ENCODE data around the gene SSNA1. TPM values are rescaled to one million over a fixed set of nuclear protein-coding genes. Genes with fewer than 3 reads are reported as not detected.

The SSNA1 gene
- total RNA-seq, 4 donors from 2014 or later: 37.3 to 73.9 (median 53.5) TPM

DNA sequence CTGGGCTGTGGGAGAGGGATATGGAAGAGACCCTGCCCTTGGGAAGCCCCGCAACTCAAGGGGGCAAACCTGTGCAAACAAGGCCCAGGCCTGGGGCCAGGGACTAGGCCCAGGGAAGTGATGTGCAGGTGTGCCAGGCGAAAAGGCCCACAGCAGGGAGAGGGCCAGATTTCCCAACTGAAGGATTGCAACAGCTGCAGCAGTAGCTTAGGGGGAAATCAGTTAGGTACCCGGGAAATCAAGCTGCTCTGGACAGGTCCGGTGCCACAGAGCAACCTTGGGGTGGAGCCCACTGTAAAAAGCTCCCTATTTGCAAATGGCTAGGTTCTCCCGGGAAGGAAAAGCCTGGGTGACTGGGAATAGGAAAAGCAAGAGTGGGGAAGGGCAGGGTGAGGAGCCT, 39.1 kb upstream of the SSNA1 start:
- no peaks in the 10 kb centered on the region for H3K9me3 ChIP-seq
- no peak overlapping the region for H3K4me3 ChIP-seq
- H3K27me3 ChIP-seq: peaks cover 0 to 39% of the 10 kb centered on the region in 2 donors
- no peak for TF ChIP-seq POLR2A (IDR thresholded peaks at IDR 0.05)
- TF ChIP-seq EP300 (IDR thresholded peaks at IDR 0.05): no peak
- no peak for TF ChIP-seq CTCF (IDR thresholded peaks at IDR 0.05)
- no peak overlapping the region for H3K27ac ChIP-seq
- H3K4me1 ChIP-seq: no peaks in the 10 kb centered on the region
- no peak for DNase-seq (ENCODE audit: low spot score in 2 of 2)
- H3K36me3 ChIP-seq: no peaks in the 10 kb centered on the region
- 86% methylated on average over 5 of the region's 5 CpGs for WGBS, 2 donors

DNA sequence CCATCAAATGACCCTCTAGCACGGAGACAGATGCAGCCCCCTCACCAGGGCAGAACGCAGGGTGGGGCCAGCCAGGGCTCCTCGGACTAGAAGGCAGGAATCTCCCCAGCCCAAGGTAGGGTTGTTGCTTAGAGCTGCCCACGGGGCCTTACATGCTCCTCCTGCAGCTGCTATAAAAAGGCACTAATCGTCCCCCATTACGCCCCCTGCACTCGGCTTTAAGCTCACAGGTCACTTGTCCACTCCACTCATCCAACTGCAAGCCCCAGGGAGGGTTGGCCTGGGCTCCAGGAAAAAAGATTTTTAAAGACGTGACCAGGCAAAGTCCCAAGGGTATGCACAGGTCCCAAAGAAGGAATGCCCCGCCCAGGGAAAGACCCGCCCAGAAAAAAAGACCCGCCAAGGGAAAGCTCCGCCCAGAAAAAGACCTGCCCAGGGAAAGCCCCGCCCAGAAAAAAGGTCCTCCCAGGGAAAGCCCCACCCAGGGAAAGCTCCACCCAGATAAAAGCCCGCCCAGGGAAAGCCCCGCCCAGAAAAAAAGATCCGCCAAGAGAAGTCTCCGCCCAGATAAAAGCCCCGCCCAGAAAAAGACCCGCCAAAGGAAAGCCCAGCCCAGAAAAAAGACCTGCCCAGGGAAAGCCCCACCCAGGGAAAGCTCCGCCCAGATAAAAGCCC, 38.4 kb upstream of the SSNA1 start:
- no peaks in the 10 kb centered on the region for H3K9me3 ChIP-seq
- H3K27ac ChIP-seq: no peak overlapping the region
- H3K27me3 ChIP-seq: peaks cover 0 to 44% of the 10 kb centered on the region in 2 donors
- H3K4me3 ChIP-seq: no peak overlapping the region
- H3K36me3 ChIP-seq: no peaks in the 10 kb centered on the region
- TF ChIP-seq POLR2A (IDR thresholded peaks at IDR 0.05) (no peak), EP300 (IDR thresholded peaks at IDR 0.05) (no peak), CTCF (IDR thresholded peaks at IDR 0.05) (no peak)
- no peaks in the 10 kb centered on the region for H3K4me1 ChIP-seq
- no peak for DNase-seq (ENCODE audit: low spot score in 2 of 2)
- WGBS, 2 donors: 67 to 69% methylated on average over 20 of the region's 20 CpGs

DNA sequence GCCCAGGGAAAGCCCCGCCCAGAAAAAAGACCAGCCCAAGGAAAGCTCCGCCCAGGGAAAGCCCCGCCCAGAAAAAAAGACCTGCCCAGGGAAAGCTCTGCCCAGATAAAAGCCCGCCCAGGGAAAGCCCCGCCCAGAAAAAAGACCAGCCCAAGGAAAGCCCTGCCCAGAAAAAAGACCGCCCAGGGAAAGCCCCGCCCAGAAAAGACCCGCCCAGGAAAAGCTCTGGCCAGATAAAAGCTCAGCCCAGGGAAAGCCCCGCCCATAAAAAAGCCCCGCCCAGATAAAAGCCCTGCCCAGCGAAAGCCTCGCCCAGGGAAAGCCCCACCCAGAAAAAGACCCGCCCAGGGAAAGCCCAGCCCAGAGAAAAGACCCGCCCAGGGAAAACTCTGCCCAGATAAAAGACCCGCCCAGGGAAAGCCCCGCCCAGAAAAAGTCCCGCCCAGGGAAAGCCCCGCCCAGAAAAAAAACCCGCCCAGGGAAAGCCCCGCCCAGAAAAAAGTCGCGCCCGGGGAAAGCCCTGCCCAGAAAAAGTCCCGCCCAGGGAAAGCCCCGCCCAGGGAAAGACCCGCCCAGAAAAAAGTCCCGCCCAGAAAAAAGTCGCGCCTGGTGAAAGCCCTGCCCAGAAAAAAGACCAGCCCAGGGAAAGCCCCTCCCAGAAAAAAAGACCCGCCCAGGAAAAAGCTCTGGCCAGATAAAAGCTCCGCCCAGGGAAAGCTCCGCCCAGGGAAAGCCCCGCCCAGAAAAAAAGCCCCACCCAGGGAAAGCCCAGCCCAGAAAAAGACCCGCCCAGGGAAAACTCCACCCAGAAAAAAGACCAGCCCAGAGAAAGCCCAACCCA, 37.6 kb upstream of the SSNA1 start:
- TF ChIP-seq POLR2A (IDR thresholded peaks at IDR 0.05): no peak
- TF ChIP-seq CTCF (IDR thresholded peaks at IDR 0.05): no peak
- no peak for TF ChIP-seq EP300 (IDR thresholded peaks at IDR 0.05)
- H3K36me3 ChIP-seq: no peaks in the 10 kb centered on the region
- no peak for DNase-seq (ENCODE audit: low spot score in 2 of 2)
- WGBS, 2 donors: 40 to 47% methylated on average over 32 to 34 of the region's 34 CpGs
- H3K4me3 ChIP-seq: no peak overlapping the region
- no peak overlapping the region for H3K27ac ChIP-seq
- peaks cover 0 to 46% of the 10 kb centered on the region in 2 donors for H3K27me3 ChIP-seq
- no peaks in the 10 kb centered on the region for H3K9me3 ChIP-seq
- no peaks in the 10 kb centered on the region for H3K4me1 ChIP-seq

GRCh38 chr9:137152844-137153405, 35.6 kb upstream of the SSNA1 start:
- WGBS, 2 donors: 89 to 92% methylated on average over 7 of the region's 7 CpGs
- peaks cover 0 to 47% of the 10 kb centered on the region in 2 donors for H3K27me3 ChIP-seq
- TF ChIP-seq CTCF (IDR thresholded peaks at IDR 0.05): no peak
- no peak for TF ChIP-seq POLR2A (IDR thresholded peaks at IDR 0.05)
- no peak for TF ChIP-seq EP300 (IDR thresholded peaks at IDR 0.05)

More at GRCh38 chr9:137152844-137153405, 35.6 kb upstream of the SSNA1 start:
- Histone ChIP-seq H3K27ac (no peak overlapping the region), H3K4me3 (no peak overlapping the region), H3K4me1 (peaks cover 0 to 13% (median 4%) of the 10 kb centered on the region in 4 donors), H3K9me3 (no peaks in the 10 kb centered on the region), H3K36me3 (no peaks in the 10 kb centered on the region)
- DNase-seq (ENCODE audit: low spot score in 2 of 2): no peak

All from tibial nerve (tissue), 4 donors.